Measurements from ENCODE around the gene ELP2. TPM values are rescaled to one million over a fixed set of nuclear protein-coding genes. Genes with fewer than 3 reads are reported as not detected.
A peak's percentile ranks its signal among the peaks of the same experiment; 100 is the strongest.

Gene ELP2
- total RNA-seq, 1 donor from 2014 or later, result 62.2 TPM

DNA sequence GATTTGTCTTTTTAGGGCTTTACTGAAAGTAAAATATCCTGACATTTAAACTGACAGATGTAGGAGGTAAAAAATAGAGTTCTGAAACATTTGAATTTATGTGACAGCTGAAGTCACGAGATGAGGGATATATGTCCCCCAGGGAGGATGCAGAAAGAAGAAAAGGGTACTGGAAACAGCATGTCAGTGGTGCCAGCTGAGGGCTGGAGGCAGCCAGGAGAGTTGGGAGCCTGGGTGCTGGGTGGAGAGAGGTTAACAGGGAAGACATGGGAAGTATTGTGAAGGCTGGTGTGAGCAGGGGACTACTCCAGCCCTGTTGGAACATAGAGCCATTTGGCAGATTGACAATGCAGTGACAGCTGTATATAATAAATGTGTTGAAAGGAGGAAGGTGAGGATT is 45.8 kb downstream of the ELP2 start:
- Histone ChIP-seq H3K4me1 (peaks cover 12% of the 10 kb centered on the region), H3K36me3 (peaks cover 64% of the 10 kb centered on the region), H3K27me3 (ENCODE audit: low read depth) (no peaks in the 10 kb centered on the region), H3K9me3 (no peaks in the 10 kb centered on the region), H3K4me3 (no peak overlapping the region), H3K27ac (no peak overlapping the region)
- TF ChIP-seq, protein P1, sequence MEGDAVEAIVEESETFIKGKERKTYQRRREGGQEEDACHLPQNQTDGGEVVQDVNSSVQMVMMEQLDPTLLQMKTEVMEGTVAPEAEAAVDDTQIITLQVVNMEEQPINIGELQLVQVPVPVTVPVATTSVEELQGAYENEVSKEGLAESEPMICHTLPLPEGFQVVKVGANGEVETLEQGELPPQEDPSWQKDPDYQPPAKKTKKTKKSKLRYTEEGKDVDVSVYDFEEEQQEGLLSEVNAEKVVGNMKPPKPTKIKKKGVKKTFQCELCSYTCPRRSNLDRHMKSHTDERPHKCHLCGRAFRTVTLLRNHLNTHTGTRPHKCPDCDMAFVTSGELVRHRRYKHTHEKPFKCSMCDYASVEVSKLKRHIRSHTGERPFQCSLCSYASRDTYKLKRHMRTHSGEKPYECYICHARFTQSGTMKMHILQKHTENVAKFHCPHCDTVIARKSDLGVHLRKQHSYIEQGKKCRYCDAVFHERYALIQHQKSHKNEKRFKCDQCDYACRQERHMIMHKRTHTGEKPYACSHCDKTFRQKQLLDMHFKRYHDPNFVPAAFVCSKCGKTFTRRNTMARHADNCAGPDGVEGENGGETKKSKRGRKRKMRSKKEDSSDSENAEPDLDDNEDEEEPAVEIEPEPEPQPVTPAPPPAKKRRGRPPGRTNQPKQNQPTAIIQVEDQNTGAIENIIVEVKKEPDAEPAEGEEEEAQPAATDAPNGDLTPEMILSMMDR (IDR thresholded peaks at IDR 0.05), result no peak
- DNase-seq (no peak), ATAC-seq (no peak)
- intact Hi-C loops (cut with DNase I), result no loop called here

DNA sequence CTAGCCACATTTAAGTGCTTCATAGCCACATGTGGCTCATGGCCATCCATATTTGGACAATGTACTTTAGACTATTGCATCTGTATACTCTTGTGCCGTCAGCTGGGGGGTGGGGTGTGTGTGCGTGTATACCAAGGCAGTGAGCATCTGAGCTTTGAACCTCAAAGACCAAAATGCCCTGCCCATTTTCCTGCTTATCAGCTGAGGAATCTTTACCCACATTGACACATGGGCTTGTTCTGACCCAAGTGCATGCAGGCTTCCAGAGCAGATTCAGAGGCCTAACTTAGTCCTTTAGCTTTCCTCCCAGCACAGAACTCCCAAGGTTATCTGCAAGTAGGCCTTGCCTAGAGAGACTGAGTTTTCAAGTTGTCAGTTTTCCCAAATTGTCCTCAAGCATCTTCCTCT is 46.5 kb downstream of the ELP2 start:
- TF ChIP-seq, protein P1 (IDR thresholded peaks at IDR 0.05), result no peak
- ATAC-seq (no peak), DNase-seq (no peak)
- no peak overlapping the region for H3K27ac ChIP-seq
- intact Hi-C loops (cut with DNase I), result no loop called here
- H3K36me3 ChIP-seq, result peaks cover 57% of the 10 kb centered on the region
- H3K9me3 ChIP-seq, result no peaks in the 10 kb centered on the region
- H3K4me1 ChIP-seq, result peaks cover 16% of the 10 kb centered on the region
- no peak overlapping the region for H3K4me3 ChIP-seq
- H3K27me3 ChIP-seq (ENCODE audit: low read depth), result no peaks in the 10 kb centered on the region

DNA sequence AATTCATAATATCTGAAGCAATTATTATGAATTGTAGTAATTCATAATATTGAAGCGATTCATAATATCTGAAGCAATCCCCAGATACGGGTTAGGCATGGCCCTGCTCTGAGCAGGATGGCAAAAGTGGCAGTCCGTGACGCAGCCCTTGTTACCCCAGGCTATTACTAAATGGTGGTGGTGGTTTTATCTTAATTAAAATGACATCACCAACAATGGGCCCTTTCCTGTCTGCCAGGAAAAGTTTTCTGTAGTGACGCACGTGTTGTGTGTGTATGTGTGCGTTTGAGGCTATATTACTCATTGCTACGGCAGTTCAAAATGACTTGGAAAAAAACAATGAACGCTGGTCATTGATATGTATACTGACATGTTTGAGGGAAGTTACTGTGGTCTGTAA is 47.0 kb downstream of the ELP2 start:
- intact Hi-C loops (cut with DNase I), result no loop called here
- no peak overlapping the region for H3K4me3 ChIP-seq
- peaks cover 51% of the 10 kb centered on the region for H3K36me3 ChIP-seq
- no peaks in the 10 kb centered on the region for H3K9me3 ChIP-seq
- DNase-seq (no peak), ATAC-seq (no peak)
- H3K27me3 ChIP-seq (ENCODE audit: low read depth), result no peaks in the 10 kb centered on the region
- H3K27ac ChIP-seq, result no peak overlapping the region
- peaks cover 16% of the 10 kb centered on the region for H3K4me1 ChIP-seq
- TF ChIP-seq, protein P1 (IDR thresholded peaks at IDR 0.05), result no peak

DNA sequence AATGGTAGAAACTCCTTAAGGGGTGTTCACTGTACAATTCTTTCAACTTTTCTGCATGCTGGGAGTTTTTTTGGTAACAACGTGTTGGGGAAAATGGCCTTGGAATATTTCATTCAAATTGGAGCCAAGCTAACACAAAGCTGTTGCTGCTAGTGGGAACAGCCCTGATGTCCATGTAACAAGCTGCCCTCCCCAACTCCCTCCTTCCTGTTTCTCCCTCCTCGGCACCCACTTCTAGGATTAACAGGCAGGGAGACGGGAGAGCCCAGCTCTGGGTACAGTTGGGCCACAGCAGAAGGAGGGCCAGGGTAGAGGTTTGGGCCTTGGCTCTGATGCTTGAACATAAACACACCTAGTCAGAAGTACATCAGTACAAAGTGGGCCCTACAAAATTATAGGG is 48.2 kb downstream of the ELP2 start:
- Histone ChIP-seq H3K36me3 (peaks cover 39% of the 10 kb centered on the region), H3K4me1 (peaks cover 16% of the 10 kb centered on the region), H3K9me3 (no peaks in the 10 kb centered on the region), H3K4me3 (no peak overlapping the region), H3K27ac (no peak overlapping the region), H3K27me3 (ENCODE audit: low read depth) (no peaks in the 10 kb centered on the region)
- DNase-seq, result no peak
- intact Hi-C loops (cut with DNase I), result no loop called here
- TF ChIP-seq, protein P1 (IDR thresholded peaks at IDR 0.05), result no peak
- ATAC-seq, result no peak

DNA sequence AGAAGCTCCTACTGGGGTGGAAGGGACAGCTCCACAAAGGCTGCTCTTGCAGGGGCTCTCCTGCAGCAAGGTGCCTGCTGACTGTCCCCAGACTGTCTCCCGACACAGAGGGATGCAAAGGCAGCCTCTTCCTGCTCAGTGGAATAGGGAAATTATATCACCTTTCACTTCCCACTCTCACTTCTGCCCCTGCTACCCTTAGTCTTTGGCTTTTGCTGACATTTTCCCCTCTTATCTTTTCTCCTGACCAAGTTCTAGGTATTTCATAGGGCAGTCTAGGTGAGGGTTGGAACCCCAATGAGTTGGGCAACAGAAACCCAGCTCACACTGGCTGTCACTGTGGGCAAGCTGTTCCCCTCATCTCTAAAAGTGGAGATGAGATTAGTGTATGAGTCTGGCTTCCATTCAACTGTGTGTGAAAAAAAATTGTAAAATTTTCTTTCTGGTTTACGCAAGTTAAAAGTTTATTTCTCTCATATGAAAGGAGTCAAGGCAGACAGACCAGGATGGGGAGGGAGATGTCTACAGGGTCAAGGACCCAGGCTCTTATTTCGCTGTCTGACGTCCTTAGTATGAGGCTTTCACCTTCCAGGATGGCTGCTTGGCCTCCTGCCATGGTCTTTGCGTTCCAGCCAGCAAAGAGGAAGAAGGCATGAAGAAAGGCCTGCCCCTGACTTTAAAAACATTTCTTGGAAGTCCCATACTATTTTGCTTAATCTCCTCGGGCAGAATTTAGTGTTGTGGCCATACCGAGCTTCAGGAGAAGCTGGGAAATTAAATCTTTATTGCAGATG is 50.1 kb downstream of the ELP2 start:
- Histone ChIP-seq H3K36me3 (peaks cover 22% of the 10 kb centered on the region), H3K9me3 (no peaks in the 10 kb centered on the region), H3K27ac (no peak overlapping the region), H3K27me3 (ENCODE audit: low read depth) (no peaks in the 10 kb centered on the region), H3K4me1 (peaks cover 16% of the 10 kb centered on the region), H3K4me3 (no peak overlapping the region)
- intact Hi-C loops (cut with DNase I), result no loop called here
- DNase-seq (peak; percentile 77), ATAC-seq (peak; percentile 65 to 75)
- TF ChIP-seq, protein P1 (IDR thresholded peaks at IDR 0.05), result no peak

Data from lower lobe of right lung (tissue), 2 donors.